Body of pancreas (tissue), 4 donors: Measurements from ENCODE around the gene ERGIC2.

Experiments used
- CTCF ChIP-seq, 7 experiments: fragments of 450-650 bp in 4 of 7; fragments of 200-600 bp in 3 of 7; sonication (generic) in 3 of 7; IDR thresholded peaks; one replicate each; pipeline ENCODE4 v1.5.1; 2016 to 2019; ENCODE audit warnings: antibody characterized with exemption in 7 of 7
- POLR2A ChIP-seq, 3 donors: fragments of 450-650 bp; IDR thresholded peaks; one replicate each; pipeline ENCODE4 v1.6.1; 2016; ENCODE audit warnings: antibody characterized with exemption in 3 of 3, mild to moderate bottlenecking in 2 of 3

- TF ChIP-seq CTCF (IDR thresholded peaks at IDR 0.05) = no peak
- TF ChIP-seq POLR2A (IDR thresholded peaks at IDR 0.05) = no peak
These were observed 51.6 kb downstream of the ERGIC2 start for GRCh38 chr12:29329411-29329810.
